GM19397 (cell line): Measurements from ENCODE around the gene BAZ2B.
"Not testable (repeated sequence)": the region's sequence is repeated elsewhere in the genome, so short reads cannot be mapped to it uniquely, and the experiment has no call there.

Experiments used
- ATAC-seq: cut with Tn5 transposase; IDR thresholded peaks from one replicate; pipeline ENCODE4 v1.9.1; 2021; ENCODE audit warnings: mild to moderate bottlenecking, moderate library complexity; ENCODE audit not compliant: unreplicated experiment

BAZ2B gene

DNA sequence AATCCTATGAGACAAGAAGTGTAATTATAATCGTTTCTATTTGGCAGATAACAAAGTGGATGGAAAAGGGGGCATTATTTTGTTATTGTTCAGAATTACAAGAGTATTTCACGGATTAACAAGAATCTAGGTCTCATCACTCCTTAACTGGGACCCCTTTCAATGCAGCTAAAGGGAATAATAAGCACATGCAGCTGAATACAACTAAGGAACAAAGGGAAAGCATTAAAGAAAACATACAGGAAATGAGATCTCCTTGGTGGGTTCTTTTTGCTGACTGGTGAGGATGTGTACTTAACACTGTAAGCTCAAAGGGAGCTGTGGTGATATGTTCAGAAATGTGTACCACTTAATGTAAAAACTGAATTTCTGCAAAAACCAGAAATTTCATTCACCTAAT lies 189.3 kb downstream of the BAZ2B start:
- ATAC-seq, result no peak

DNA sequence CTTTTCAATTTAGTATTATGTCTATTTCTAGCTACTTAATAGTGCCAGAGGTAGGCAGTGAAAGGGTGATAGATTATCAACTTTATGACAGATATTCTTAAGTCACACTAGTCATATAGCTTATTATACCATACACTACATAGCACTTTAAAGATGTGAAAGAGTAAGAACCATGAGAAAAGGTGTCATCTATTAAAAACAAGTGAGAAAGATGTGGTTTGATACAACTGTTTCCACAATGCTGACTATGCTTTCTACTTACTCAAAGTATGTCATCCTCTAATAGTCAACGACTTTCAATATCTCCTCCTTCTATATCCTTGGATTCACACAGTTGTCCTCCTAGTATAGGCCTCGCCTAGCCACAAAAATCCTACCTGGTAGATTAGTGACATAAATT lies 196.9 kb downstream of the BAZ2B start:
- no peak for ATAC-seq

DNA sequence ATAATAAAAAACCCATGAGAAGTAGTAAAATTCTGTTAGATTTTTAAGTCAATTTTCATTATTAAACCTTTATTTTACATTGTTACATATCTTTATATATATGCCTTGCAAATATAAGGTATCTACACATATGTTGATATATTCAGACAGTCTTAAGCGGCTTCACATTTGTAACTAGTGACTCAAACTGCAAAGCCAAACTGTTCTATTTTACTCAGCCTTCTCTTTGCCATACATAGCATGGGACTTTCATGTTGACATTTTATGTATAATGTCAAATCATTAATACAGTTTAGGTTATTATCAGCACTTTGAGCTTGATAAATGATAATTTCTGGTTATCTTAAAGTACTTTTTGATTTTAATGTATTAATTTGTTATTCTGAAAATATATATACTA lies 204.9 kb downstream of the BAZ2B start:
- no peak for ATAC-seq

DNA sequence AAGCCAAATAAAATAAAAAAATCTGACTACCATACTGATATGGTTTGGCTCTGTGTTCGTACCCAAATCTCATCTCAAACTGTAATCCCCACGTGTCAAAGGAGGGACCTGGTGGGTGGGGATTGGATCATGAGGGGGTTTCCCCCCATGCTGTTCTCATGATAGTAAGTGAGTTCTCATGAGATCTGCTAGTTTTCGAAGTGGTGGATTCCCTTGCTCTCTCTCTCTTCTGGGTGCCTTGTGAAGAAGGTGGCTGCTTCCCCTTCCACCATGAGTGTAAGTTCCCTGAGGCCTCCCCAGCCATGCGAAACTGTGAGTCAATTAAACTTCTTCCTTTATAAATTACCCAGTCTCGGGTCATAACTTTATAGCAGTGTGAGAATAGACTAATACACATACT lies 206.1 kb downstream of the BAZ2B start:
- no peak for ATAC-seq

DNA sequence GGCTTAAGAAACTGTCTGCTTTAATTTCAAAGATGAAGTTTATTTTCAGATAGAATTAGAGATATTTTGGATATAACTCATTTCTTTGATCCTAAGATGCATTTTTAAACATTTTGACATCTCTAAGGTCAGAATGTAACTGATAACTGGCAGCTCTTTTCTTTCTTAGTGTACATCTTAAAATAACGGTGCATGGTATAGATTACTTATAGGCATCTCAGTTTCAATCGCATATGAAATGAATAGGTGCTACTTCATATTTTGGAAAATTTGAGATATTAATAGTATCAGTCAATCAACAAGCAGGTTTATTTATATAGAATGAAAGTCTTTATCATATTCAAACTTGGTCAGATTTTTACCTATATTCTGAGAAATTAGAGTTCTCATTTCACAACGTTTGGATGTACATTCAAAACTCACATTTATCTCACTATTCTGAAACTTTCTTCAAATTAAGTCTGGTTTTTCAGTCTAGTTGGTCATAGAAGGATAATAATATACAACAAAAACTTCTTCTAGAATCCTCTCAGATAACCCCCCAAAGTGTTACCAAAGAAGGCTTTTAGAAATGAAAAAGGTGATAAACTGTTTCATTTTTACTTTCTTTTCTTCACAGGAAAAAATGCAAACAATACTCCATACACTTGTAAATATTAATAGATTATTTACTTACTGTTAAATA lies 207.1 kb downstream of the BAZ2B start:
- no peak for ATAC-seq

DNA sequence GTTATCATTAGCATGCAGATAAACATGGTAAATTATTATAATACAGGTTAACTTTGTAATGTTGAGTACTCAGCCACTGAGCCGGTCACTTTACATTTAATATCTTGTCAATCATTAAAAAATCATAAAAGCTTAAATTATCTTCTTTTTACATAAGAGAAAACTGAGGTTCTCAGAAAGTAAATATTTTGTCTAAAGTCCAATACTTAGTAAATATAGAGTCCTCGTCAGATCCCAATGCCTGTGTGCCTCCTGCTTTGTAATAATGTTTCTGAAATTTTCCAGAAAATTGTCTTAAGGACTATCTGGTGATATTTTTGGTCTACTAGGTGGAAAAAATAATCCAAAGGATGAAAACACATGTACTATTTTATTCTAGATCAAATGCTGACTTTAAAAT lies 213.6 kb downstream of the BAZ2B start:
- no peak for ATAC-seq

DNA sequence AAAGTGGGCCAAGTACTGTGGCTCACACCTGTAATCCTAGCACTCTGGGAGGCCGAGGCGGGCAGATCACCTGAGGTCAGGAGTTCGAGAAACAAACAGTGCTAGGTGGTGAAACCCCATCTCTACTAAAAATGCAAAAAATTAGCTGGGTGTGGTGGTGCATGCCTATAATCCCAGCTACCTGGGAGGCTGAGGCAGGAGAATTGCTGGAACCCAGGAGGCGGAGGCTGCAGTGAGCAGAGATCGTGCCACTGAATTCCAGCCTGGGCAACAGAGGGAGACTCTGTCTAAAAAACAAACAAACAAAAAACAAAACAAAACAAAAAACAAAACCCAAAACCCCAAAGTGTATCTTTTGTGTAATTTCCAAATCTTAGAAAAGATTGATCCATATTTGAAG lies 214.2 kb downstream of the BAZ2B start:
- ATAC-seq, result not testable (repeated sequence)

DNA sequence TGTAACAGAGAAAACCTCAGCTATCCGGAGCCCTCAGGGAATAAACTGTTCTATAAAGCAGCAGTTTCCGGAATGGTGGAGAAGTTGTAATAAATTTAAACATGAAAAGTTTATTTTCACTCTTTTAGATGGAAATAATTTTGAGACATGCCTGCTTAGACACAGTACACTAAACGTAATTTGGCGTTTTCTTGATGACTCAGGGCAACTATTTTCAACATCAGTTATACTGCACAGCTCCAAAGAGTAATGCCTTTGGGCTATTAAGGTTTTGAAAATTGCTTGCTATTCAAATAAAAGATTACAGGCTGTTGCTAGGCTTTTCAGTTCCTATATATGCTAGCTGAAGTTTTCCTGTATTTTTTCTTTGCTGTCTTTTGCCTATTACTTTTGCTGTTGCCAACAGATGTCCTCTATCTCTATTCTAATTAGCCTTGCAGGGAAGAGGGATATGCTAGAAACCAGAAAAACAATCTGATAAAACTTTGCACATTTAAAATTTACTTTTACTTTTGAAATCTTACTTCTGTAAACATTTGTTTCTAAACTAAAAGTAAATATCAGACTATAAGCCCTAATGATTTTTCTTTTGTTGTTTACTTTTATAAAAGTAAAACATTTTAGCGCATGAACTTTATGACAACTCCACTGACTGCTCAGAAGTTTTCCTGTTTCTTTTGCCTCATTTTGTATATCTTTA lies 216.5 kb downstream of the BAZ2B start:
- ATAC-seq, result no peak

DNA sequence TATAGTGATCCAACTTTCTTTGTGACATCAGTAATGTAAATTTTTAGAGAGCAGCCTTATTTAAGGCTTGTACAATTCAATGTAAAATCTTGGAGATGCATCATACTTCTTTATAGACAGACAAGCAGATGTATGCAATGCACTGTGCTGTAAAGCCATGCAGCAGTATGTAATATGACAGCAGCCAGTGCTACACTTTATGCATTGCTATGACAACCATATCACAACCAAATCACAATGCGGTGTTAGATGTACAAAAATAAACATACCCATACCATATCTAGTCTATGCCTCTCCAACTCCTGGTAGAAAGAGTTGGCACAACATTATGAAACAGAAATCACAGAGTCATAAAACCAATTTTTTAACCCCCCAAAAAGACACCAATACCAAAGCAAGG lies 219.5 kb downstream of the BAZ2B start:
- ATAC-seq, result no peak

DNA sequence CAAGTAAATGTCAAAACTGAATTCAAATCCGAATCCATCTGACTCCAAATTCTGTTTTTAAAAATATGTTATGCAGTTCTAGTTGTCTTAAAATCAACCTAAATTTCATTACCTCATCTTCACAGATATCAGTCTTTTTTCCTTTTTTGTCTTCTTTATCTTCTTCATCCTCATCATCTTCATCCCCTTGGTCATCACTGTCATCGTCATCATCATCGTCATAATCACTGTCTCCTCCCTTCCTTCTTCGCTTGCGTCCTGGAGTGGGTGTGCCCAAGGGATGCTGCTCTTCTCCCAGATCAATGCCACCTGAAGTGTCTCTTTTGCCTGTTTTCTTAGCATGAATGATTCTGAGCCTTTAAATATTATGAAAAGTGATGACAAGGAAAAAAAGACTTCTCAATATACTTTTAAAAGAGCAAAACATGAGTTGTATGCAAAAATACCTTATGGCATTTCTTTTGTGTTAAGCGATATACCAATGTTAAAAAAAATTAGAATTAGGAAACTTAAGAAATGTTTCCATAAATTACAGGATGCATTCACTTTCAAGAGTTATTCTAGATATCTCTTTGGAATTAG lies 233.8 kb downstream of the BAZ2B start:
- ATAC-seq, result no peak

DNA sequence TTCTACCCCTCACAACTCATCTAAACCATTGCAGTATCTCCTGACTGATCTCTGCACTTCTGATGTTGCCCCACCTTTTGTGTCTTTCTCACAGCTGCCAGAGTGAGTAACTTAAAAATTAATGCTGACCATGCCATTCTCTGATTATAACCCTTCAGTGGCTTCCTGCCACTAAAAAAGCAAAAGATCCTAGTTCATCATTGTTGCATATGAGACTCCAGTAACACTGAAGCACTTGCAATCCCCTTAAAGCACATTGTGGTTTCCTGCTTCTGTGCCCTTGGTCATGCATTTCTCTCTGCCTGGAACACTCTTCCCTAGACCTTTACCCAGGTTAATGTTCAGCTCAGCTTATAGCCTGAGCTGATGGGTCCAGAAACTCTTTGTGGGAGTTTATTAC lies 234.8 kb downstream of the BAZ2B start:
- peak; percentile 69 for ATAC-seq

DNA sequence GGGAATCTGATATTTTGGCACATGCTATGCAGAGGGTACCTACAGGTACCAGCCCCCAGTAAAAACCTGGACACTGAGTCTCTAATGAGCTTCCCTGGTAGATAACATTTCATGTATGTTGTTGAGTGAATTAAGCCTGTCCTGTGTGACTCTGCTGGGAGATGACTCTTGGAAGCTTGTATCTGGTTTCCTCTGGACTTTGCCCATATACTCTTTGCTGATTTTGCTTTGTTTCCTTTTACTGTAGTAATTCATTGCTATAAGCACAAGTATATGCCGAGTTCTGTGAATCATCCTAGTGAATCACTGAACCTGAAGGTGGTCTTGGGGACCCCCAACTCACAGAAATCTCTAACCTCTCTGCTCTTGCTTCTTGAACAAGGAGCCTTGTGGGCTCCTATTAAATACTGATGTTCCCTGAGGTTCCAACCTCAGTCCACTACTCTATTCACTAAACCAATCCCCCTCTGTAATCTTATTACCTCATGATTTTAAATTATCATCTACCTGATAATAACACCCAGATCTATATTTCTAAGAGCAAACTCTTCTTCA lies 235.6 kb downstream of the BAZ2B start:
- ATAC-seq, result no peak

DNA sequence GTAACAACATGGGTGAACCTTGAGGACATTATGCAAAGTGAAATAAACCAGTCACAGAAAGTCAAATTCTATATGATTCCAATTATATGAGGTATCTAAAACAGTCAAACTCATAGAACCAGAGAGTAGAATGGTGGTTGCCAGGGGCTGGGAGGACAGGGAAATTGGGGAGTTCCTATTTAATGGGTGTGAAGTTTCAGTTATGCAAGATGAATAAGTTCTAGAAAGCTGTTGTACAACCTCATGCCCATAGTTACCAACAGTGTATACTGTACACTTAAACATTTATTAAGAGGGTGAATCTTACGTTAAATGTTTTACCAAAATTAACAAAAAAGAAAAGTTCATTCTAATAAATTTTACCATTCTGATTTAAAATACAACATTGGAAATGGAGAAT lies 237.2 kb downstream of the BAZ2B start:
- no peak for ATAC-seq

DNA sequence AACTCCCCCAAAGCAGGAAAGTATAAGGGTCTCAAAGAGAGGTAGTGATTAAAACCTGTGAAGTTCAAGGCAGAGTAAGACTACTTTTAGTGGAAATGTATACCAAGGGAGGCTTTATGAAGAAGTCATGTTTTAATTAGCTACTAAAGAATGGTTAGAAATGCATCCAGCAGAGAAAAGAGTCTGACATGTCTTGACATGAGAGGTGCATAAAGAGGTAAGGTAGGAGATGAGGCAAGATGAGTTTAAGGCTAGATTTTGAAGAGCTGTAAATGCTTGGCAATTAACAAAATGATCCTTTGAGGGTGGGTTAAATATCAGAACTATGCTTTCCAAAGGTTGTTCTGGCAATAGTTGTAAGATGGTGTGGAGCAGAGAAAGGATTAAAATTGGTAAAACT lies 241.1 kb downstream of the BAZ2B start:
- no peak for ATAC-seq

DNA sequence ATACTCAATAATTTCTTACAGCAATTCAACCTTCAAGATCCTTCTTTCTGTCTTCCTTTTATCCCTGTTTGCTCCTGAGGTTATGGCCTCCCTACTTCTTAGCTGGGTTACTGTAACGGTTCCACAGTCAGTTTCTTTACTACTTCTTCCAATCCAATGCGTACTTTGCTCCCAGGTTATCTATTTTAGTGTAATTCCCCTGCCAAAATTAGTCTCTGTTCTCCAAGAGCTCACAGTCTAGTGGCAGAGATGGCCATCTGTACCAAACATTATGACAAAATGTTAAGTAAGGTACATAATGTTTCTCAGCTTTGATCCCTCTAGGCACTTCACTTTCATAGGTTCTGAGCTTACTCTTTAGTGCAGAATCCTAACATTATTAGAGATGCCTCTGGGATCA lies 244.8 kb downstream of the BAZ2B start:
- no peak for ATAC-seq

DNA sequence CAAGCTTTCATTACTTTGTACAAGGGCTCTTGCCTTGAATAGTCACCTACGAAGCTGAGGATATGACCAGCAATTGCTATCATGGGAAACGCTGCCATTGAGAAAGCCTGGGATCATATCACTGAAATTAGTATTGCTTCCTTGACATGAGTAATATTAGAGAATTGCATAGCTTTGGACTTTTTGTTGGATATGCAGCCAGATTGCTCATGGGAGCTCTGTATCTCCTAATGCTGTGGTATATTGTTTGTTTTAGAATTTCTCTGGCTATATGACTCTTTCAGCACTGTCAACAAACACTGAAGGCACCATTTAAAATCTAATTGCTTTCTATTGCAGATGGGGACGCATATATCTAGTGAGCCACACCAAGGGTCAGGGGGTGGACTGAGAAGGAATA lies 249.8 kb downstream of the BAZ2B start:
- ATAC-seq, result no peak

DNA sequence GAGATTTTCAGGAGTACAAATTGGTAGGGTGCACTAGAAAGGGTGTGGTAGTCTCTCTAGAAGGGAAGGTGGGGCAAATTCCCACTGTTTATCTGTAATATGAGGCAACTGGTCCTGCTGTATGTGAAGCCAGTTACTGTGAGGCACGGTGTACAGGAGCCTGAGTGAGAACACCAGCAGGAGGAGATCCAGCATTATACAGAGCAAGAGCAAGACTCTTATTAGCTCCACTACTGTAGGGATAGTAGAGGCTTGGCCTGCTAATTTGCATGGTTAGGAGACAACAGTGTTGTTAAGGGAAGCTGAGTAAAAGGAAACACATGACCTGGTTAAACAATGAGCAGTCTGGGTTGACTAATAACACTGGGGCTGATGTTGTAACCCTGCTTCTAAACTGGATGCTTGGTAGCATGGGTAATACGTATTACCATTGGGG lies 253.5 kb downstream of the BAZ2B start:
- ATAC-seq, result no peak

DNA sequence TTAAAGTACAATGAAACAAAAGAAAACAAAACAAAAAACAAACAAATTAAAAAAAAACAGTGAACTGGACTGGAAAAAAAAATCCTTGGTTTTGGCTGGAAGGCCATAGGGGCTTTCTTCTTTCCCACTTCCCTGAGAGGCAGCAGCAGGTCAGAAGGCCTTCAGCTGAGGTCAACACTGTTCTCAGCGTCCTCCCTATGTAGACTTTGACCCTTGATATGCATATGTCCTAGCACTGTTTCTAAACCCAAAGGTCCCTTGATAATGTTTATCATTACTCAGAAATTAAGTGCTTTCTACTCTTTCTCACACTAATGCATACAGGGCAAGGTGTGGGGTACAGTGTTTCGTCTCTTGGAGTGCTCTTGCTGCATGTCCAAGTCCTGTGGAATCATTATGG lies 254.3 kb downstream of the BAZ2B start:
- no peak for ATAC-seq

DNA sequence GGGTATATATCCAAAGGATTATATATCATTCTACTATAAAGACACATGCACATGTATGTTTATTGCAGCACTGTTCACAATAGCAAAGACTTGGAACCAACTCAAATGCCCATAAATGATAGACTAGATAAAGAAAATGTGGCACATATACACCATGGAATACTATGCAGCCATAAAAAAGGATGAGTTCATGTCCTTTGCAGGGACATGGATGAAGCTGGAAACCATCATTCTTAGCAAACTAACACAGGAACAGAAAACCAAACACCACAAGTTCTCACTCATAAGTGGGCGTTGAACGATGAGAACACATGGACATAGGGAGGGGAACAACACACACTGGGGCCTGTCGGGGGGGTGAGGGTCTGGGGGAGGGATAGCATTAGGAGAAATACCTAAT lies 254.7 kb downstream of the BAZ2B start:
- ATAC-seq, result not testable (repeated sequence)

DNA sequence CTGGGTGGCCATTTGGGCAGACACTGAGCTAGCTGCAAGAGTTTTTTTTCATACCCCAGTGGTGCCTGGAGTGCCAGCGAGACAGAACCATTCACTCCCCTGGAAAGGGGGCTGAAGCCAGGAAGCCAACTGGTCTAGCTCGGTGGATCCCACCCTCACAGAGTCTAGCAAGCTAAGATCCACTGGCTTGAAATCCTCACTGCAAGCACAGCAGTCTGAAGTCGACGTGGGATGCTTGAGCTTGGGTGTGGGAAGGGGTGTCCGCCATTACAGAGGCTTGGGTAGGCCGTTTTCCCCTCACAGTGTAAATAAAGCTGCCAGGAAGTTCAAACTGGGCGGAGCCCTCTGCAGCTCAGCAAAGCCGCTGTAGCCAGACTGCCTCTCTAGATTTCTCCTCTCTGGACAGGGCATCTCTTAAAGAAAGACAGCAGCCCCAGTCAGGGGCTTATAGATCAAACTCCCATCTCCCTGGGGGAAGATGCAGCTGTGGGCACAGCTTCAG lies 260.2 kb downstream of the BAZ2B start:
- ATAC-seq, result no peak

DNA sequence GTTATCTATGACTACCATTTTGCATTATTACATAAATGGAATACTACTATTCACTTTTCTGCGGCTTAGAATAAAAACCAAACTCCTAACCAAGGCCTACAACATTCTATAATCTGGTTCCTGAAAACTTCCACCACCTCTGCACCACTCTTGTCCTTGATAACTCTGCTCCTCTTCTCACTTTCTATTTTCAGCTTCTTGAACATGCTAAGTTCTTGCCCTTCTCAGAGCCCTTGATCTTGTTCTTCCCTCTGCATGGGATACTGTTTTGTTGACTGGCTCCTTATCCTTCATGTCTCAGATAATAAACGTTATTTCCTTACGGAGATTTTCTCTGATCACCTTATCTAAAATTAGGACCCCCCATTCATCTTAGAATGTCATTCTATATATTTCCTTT lies 264.4 kb downstream of the BAZ2B start:
- ATAC-seq, result no peak
